GM12873 (cell line): ENCODE measurements around the gene SKI.

Experiments
- CTCF ChIP-seq: IDR thresholded peaks from 2 replicates; pipeline ENCODE4 v1.5.1; 2012; ENCODE audit warnings: low read depth, mild to moderate bottlenecking, moderate library complexity, low read length, control low read depth; ENCODE audit not compliant: insufficient read depth; ENCODE audit errors: missing control alignments

Gene SKI

GRCh38 chr1:2350911-2351655 lies 123.0 kb downstream of the SKI start:
- TF ChIP-seq CTCF = no peak

GRCh38 chr1:2351723-2352122 lies 123.6 kb downstream of the SKI start:
- TF ChIP-seq CTCF = no peak

GRCh38 chr1:2352341-2352896 lies 124.3 kb downstream of the SKI start:
- no peak for TF ChIP-seq CTCF

- TF ChIP-seq CTCF = no peak
Observed at GRCh38 chr1:2352897-2353550, 124.9 kb downstream of the SKI start.

GRCh38 chr1:2353551-2354438 lies 125.7 kb downstream of the SKI start:
- TF ChIP-seq CTCF = no peak

GRCh38 chr1:2354511-2355372 lies 126.6 kb downstream of the SKI start:
- TF ChIP-seq CTCF = no peak
